T-helper 2 cell treated with Interferon-gamma antibody and Interleukin-4, amounts not matched to agents 5 μg/mL and 100 μg/mL, for 36 hours (primary cell): ENCODE results near the gene ARHGAP32.
"Not testable (repeated sequence)": the region's sequence is repeated elsewhere in the genome, so short reads cannot be mapped to it uniquely, and the experiment has no call there.

Experiments
- DNase-seq: peaks from one replicate; pipeline ENCODE4 v3.0.0; 2021; ENCODE audit warnings: low spot score
- H3K27ac Mint-ChIP-seq: one replicate; pipeline ENCODE4 v1.8.0; 2021; ENCODE audit warnings: mild to moderate bottlenecking, mixed read lengths
- H3K27me3 Mint-ChIP-seq: one replicate; pipeline ENCODE4 v1.8.0; 2021; ENCODE audit warnings: low read depth, mixed read lengths
- H3K36me3 Mint-ChIP-seq: one replicate; pipeline ENCODE4 v1.8.0; 2021; ENCODE audit warnings: low read depth, mixed read lengths
- H3K4me1 Mint-ChIP-seq: one replicate; pipeline ENCODE4 v1.8.0; 2021; ENCODE audit warnings: low read depth, mixed read lengths
- H3K4me3 Mint-ChIP-seq: one replicate; pipeline ENCODE4 v1.8.0; 2022; ENCODE audit warnings: mild to moderate bottlenecking, moderate library complexity, mixed read lengths
- H3K9me3 Mint-ChIP-seq: one replicate; pipeline ENCODE4 v1.8.0; 2021; ENCODE audit warnings: mixed read lengths

The ARHGAP32 gene

GRCh38 chr11:128928400-128928799, 263.7 kb downstream of the ARHGAP32 start:
- Mint-ChIP-seq H3K9me3 (no peaks in the 10 kb centered on the region), H3K27ac (no peak overlapping the region), H3K36me3 (no peaks in the 10 kb centered on the region), H3K27me3 (no peaks in the 10 kb centered on the region), H3K4me3 (peak overlapping the region; percentile 0), H3K4me1 (peaks cover 5% of the 10 kb centered on the region)
- DNase-seq: no peak

- H3K36me3 Mint-ChIP-seq: no peaks in the 10 kb centered on the region
- H3K9me3 Mint-ChIP-seq: no peaks in the 10 kb centered on the region
- peaks cover 5% of the 10 kb centered on the region for H3K4me1 Mint-ChIP-seq
- DNase-seq: no peak
- no peak overlapping the region for H3K27ac Mint-ChIP-seq
- H3K4me3 Mint-ChIP-seq: no peak overlapping the region
- no peaks in the 10 kb centered on the region for H3K27me3 Mint-ChIP-seq
These were observed 264.3 kb downstream of the ARHGAP32 start for GRCh38 chr11:128927683-128928336.

- Mint-ChIP-seq H3K9me3 (no peaks in the 10 kb centered on the region), H3K36me3 (no peaks in the 10 kb centered on the region), H3K27me3 (no peaks in the 10 kb centered on the region), H3K4me3 (no peak overlapping the region), H3K27ac (no peak overlapping the region), H3K4me1 (peaks cover 5% of the 10 kb centered on the region)
- DNase-seq: no peak
These were observed 265.0 kb downstream of the ARHGAP32 start for GRCh38 chr11:128927108-128927461.

GRCh38 chr11:128926437-128927107, 265.6 kb downstream of the ARHGAP32 start:
- DNase-seq: no peak
- peaks cover 5% of the 10 kb centered on the region for H3K4me1 Mint-ChIP-seq
- no peaks in the 10 kb centered on the region for H3K36me3 Mint-ChIP-seq
- no peak overlapping the region for H3K27ac Mint-ChIP-seq
- H3K27me3 Mint-ChIP-seq: no peaks in the 10 kb centered on the region
- H3K4me3 Mint-ChIP-seq: no peak overlapping the region
- H3K9me3 Mint-ChIP-seq: no peaks in the 10 kb centered on the region

- Mint-ChIP-seq H3K4me3 (no peak overlapping the region), H3K9me3 (no peaks in the 10 kb centered on the region), H3K27me3 (no peaks in the 10 kb centered on the region), H3K36me3 (no peaks in the 10 kb centered on the region), H3K4me1 (peaks cover 5% of the 10 kb centered on the region), H3K27ac (no peak overlapping the region)
- no peak for DNase-seq
These were observed 266.1 kb downstream of the ARHGAP32 start for GRCh38 chr11:128926000-128926399.

GRCh38 chr11:128925250-128925600, 266.9 kb downstream of the ARHGAP32 start:
- peaks cover 5% of the 10 kb centered on the region for H3K4me1 Mint-ChIP-seq
- no peaks in the 10 kb centered on the region for H3K9me3 Mint-ChIP-seq
- no peaks in the 10 kb centered on the region for H3K27me3 Mint-ChIP-seq
- DNase-seq: no peak
- H3K27ac Mint-ChIP-seq: no peak overlapping the region
- no peaks in the 10 kb centered on the region for H3K36me3 Mint-ChIP-seq
- H3K4me3 Mint-ChIP-seq: no peak overlapping the region

GRCh38 chr11:128924510-128925249, 267.4 kb downstream of the ARHGAP32 start:
- H3K4me1 Mint-ChIP-seq: peaks cover 5% of the 10 kb centered on the region
- H3K36me3 Mint-ChIP-seq: no peaks in the 10 kb centered on the region
- no peak overlapping the region for H3K4me3 Mint-ChIP-seq
- no peaks in the 10 kb centered on the region for H3K27me3 Mint-ChIP-seq
- no peak overlapping the region for H3K27ac Mint-ChIP-seq
- no peak for DNase-seq
- no peaks in the 10 kb centered on the region for H3K9me3 Mint-ChIP-seq

- Mint-ChIP-seq H3K4me3 (no peak overlapping the region), H3K4me1 (peaks cover 5% of the 10 kb centered on the region), H3K9me3 (no peaks in the 10 kb centered on the region), H3K36me3 (no peaks in the 10 kb centered on the region), H3K27ac (no peak overlapping the region), H3K27me3 (peaks cover 3% of the 10 kb centered on the region)
- DNase-seq: no peak
These were observed 268.0 kb downstream of the ARHGAP32 start for GRCh38 chr11:128924104-128924503.

GRCh38 chr11:128921793-128922192, 270.3 kb downstream of the ARHGAP32 start:
- no peak for DNase-seq
- Mint-ChIP-seq H3K27ac (no peak overlapping the region), H3K4me3 (no peak overlapping the region), H3K4me1 (no peaks in the 10 kb centered on the region), H3K9me3 (no peaks in the 10 kb centered on the region), H3K36me3 (no peaks in the 10 kb centered on the region), H3K27me3 (peaks cover 3% of the 10 kb centered on the region)

DNA sequence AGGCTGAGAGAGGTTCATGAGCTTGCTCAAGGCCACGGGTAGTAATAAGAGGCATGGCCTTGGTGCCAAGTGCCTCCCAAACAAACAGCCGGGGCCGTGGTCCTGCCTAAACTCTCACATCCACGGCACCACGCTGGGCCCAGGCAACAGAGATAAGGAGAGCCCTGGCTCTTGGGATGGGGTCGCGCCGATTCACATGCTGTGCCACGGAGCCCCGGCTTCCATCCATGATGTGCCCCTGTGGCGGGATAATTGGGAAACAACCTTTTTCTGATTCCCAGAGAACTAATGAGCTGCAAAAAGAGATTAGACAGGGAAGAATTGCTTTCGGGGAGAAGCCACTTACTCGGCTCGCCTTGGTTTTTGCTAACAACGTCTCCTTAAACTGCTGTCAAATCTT, 271.5 kb downstream of the ARHGAP32 start:
- Mint-ChIP-seq H3K36me3 (no peaks in the 10 kb centered on the region), H3K27ac (no peak overlapping the region), H3K9me3 (no peaks in the 10 kb centered on the region), H3K4me1 (no peaks in the 10 kb centered on the region), H3K4me3 (no peak overlapping the region), H3K27me3 (peaks cover 7% of the 10 kb centered on the region)
- no peak for DNase-seq

DNA sequence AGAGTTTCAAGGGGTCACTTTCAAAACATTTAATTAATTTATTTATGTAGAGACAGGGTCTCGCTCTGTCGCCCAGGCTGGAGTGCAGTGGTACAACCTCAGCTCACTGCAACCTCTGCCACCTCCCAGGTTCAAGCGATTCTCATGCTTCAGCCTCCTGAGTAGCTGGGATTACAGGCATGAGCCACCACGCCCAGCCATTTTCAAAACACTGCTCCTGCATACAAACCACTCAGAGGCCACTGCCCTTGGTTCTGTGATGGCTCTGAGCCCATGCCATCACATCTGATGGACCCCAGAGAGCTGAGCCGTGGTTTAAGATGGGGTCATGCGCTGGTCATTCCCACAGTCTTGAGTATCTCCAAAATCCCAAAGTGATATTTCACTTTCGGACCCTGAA, 272.5 kb downstream of the ARHGAP32 start:
- DNase-seq, H3K27me3 Mint-ChIP-seq, H3K27ac Mint-ChIP-seq, H3K9me3 Mint-ChIP-seq, H3K4me3 Mint-ChIP-seq, H3K36me3 Mint-ChIP-seq, H3K4me1 Mint-ChIP-seq: not testable (repeated sequence)

DNA sequence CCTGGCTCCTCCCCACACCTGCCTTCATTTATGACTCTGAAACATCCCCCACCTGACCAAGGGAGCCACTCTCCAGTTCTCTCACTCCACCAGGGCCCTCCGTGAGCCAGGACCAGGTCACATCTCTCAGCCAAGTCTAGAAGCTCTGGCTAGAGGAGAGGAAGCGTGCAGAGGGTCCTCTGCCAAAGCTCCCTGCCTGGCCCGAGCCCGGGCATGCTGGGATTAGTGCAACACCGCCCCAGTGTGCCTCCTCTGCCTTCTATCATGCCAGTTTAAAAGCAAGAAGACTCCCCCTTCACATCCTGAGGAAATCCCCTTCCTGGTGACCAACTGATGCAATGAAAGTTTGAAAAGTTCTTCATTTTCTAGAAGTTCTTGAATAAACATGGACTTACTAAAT, 272.9 kb downstream of the ARHGAP32 start:
- peaks cover 7% of the 10 kb centered on the region for H3K27me3 Mint-ChIP-seq
- H3K27ac Mint-ChIP-seq: no peak overlapping the region
- no peaks in the 10 kb centered on the region for H3K9me3 Mint-ChIP-seq
- H3K4me3 Mint-ChIP-seq: no peak overlapping the region
- no peaks in the 10 kb centered on the region for H3K4me1 Mint-ChIP-seq
- H3K36me3 Mint-ChIP-seq: no peaks in the 10 kb centered on the region
- DNase-seq: no peak

DNA sequence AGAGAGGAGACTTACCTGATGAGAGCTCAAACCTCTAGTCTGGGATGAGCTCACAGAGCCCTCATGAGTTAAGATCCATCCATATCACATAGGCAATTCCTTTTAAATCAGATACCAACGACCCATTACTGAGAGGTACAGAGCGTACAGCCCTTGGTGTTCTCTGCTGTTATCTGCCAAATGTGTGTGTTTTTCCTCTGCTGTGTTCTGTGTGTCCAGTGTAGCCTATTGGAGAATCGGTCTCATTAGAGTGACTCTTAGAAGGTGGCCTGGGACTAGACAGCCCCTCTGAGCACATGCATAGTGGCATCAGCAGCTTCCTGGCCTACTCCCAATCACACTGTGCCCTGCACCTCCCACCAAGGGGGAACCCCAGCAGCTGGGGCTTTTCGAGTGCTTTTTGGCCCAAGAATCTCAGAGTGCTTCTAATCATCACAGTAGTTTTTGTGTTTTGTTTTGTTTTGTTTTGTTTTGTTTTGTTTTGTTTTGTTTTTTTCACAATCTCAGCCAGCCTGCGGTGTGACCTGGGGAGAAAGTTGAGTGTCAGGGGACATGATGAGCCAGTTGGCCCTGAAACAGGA, 274.9 kb downstream of the ARHGAP32 start:
- DNase-seq: no peak
- H3K9me3 Mint-ChIP-seq: no peaks in the 10 kb centered on the region
- no peak overlapping the region for H3K27ac Mint-ChIP-seq
- H3K4me1 Mint-ChIP-seq: no peaks in the 10 kb centered on the region
- H3K27me3 Mint-ChIP-seq: peaks cover 7% of the 10 kb centered on the region
- no peaks in the 10 kb centered on the region for H3K36me3 Mint-ChIP-seq
- H3K4me3 Mint-ChIP-seq: no peak overlapping the region

GRCh38 chr11:128916681-128917080, 275.4 kb downstream of the ARHGAP32 start:
- no peak for DNase-seq
- Mint-ChIP-seq H3K36me3 (no peaks in the 10 kb centered on the region), H3K4me1 (no peaks in the 10 kb centered on the region), H3K9me3 (no peaks in the 10 kb centered on the region), H3K4me3 (no peak overlapping the region), H3K27ac (no peak overlapping the region), H3K27me3 (peaks cover 7% of the 10 kb centered on the region)
